PFSK-1 (cell line): Measurements from ENCODE around the gene ADAMTS9.

Experiments used
- FOXP2 ChIP-seq: optimal IDR thresholded peaks from 2 replicates; pipeline ENCODE3; 2011; ENCODE audit warnings: borderline replicate concordance, control low read depth, inconsistent platforms; ENCODE audit not compliant: insufficient read depth; ENCODE audit errors: extremely low read length, extremely low read depth
- POLR2AphosphoS5 ChIP-seq: IDR thresholded peaks from 2 replicates; pipeline ENCODE4 v1.6.1; 2012; ENCODE audit warnings: low read depth, mild to moderate bottlenecking, control low read depth, low read length, moderate library complexity
- REST ChIP-seq, 2 experiments: IDR thresholded peaks; 2 replicates each; pipeline versions ENCODE4 v1.6.1 to v1.8.0; 2011 to 2012; ENCODE audit warnings: low read depth in 2 of 2, low read length in 2 of 2, control low read depth in 1 of 2, inconsistent platforms in 1 of 2, mild to moderate bottlenecking in 1 of 2, moderate library complexity in 1 of 2; ENCODE audit not compliant: insufficient read depth in 1 of 2
- SIN3A ChIP-seq: IDR thresholded peaks from 2 replicates; pipeline ENCODE4 v1.6.1; 2012; ENCODE audit warnings: mild to moderate bottlenecking, low read length, moderate library complexity, borderline replicate concordance; ENCODE audit not compliant: insufficient read depth
- TAF1 ChIP-seq: IDR thresholded peaks from 2 replicates; pipeline ENCODE4 v1.6.1; 2012; ENCODE audit warnings: low read length, control low read depth, borderline replicate concordance; ENCODE audit not compliant: insufficient read depth

- TF ChIP-seq REST (IDR thresholded peaks at IDR 0.05; ENCODE audit: insufficient read depth in 1 of 2, low read depth in 2 of 2, low read length in 2 of 2): no peak
- no peak for TF ChIP-seq SIN3A
- TF ChIP-seq TAF1: no peak
- no peak for TF ChIP-seq POLR2AphosphoS5
- no peak for TF ChIP-seq FOXP2
Observed at GRCh38 chr3:64686446-64686908, 1.3 kb downstream of the ADAMTS9 start.
